Type B pancreatic cell (in vitro differentiated cells): ENCODE measurements around the gene ARHGEF12. TPM values are rescaled to one million over a fixed set of nuclear protein-coding genes. Genes with fewer than 3 reads are reported as not detected.
A peak's percentile ranks its signal among the peaks of the same experiment; 100 is the strongest.

Source experiments
- DNase-seq: peaks from one replicate; pipeline ENCODE4 v3.0.0; 2021; ENCODE audit warnings: mixed read lengths; ENCODE audit not compliant: unreplicated experiment; ENCODE audit errors: extremely low spot score
- H3K27ac Mint-ChIP-seq: 2 replicates; pipeline ENCODE4 v1.8.0; 2021; ENCODE audit warnings: mild to moderate bottlenecking, mixed read lengths
- H3K27me3 Mint-ChIP-seq: 2 replicates; pipeline ENCODE4 v1.8.0; 2021; ENCODE audit warnings: mixed read lengths
- H3K36me3 Mint-ChIP-seq: 2 replicates; pipeline ENCODE4 v1.8.0; 2021; ENCODE audit warnings: mixed read lengths
- H3K4me1 Mint-ChIP-seq: one replicate; pipeline ENCODE4 v1.8.0; 2021; ENCODE audit warnings: mixed read lengths; ENCODE audit not compliant: unreplicated experiment
- H3K4me3 Mint-ChIP-seq: 2 replicates; pipeline ENCODE4 v1.8.0; 2021; ENCODE audit warnings: mild to moderate bottlenecking, mixed read lengths
- H3K9me3 Mint-ChIP-seq: 2 replicates; pipeline ENCODE4 v1.8.0; 2021; ENCODE audit warnings: mixed read lengths
- total RNA-seq: library from RNA; stranded (reverse); gene quantifications from 2 replicates; pipeline ENCODE4 v1.2.1, GENCODE V29; 2021; ENCODE audit warnings: low replicate concordance
- TF ChIP-seq, protein P1 (sequence below): fragments of 200-600 bp; sonication (generic); conservative IDR thresholded peaks from 2 replicates; pipeline ENCODE4 v1.5.0; 2021; ENCODE audit warnings: antibody characterized with exemption, mild to moderate bottlenecking

The ARHGEF12 gene
- total RNA-seq, 1 donor from 2014 or later, result 73.8 TPM

DNA sequence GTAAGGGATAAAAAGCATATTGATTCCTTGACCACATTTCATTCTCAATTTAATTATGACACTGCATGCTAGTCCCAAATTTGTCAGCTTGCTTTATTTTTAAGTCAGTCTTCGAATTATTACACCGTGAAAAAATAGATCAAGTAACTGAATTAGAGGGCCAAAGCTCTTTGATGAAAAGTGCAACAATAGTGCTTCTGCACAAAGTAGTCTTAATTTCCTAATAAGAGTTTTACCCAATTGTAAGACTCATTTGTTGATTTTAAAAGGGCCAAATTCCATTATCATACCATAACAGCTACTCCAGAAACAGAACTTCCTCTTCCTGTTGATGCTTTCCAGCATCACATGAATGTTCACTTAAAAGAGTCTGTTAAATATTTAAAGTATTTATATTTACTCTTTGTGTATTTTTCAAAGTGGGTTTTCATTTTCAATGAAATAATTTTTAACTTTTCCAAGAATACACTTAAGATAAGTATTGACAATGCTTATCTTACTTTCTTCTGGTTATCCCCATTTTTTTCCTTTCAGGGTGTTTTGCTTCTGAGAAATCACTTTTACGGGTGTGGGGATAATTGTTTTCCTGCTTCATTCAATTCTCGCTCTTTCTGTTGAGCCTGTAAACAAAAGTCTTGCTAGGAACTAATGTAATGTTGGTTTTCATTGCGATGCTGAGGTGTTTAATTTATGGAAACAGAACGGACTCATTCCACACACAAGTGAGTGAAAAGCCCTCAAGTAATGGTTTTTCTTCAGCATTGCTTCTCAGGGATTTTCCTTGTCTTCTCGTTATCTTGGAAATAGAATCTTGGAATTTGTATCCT lies 2.1 kb downstream of the ARHGEF12 start:
- peak overlapping the region; percentile 92 for H3K27ac Mint-ChIP-seq
- DNase-seq, result no peak
- peaks cover 31% of the 10 kb centered on the region for H3K4me1 Mint-ChIP-seq
- H3K9me3 Mint-ChIP-seq, result no peaks in the 10 kb centered on the region
- no peaks in the 10 kb centered on the region for H3K36me3 Mint-ChIP-seq
- TF ChIP-seq, protein P1, sequence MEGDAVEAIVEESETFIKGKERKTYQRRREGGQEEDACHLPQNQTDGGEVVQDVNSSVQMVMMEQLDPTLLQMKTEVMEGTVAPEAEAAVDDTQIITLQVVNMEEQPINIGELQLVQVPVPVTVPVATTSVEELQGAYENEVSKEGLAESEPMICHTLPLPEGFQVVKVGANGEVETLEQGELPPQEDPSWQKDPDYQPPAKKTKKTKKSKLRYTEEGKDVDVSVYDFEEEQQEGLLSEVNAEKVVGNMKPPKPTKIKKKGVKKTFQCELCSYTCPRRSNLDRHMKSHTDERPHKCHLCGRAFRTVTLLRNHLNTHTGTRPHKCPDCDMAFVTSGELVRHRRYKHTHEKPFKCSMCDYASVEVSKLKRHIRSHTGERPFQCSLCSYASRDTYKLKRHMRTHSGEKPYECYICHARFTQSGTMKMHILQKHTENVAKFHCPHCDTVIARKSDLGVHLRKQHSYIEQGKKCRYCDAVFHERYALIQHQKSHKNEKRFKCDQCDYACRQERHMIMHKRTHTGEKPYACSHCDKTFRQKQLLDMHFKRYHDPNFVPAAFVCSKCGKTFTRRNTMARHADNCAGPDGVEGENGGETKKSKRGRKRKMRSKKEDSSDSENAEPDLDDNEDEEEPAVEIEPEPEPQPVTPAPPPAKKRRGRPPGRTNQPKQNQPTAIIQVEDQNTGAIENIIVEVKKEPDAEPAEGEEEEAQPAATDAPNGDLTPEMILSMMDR, result no peak
- H3K4me3 Mint-ChIP-seq, result peak overlapping the region; percentile 99
- H3K27me3 Mint-ChIP-seq, result no peaks in the 10 kb centered on the region

DNA sequence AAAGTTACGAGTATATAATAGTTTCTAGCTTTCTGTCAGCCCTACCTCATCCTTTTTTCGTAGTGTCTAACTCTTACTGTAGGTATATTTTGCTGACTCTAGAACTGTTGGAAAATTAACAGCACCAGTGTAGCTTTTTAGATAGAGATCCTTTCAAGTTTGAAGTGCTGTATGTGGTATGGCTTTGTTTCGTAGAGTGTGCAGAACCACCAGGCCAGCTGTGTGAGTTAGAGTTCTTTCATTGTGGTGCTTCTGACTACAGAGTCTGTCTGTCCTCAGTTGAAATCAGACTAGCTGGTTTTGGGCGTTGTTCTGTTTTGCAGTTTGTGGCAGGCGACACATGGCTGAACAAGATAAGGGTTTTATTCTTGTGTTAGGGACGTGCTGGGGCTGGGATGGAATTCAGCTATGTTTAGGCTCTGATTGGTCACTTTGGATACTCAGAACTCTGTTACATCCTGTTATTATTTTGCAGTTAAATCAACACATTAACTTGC lies 3.2 kb downstream of the ARHGEF12 start:
- Mint-ChIP-seq H3K4me3 (peak overlapping the region; percentile 75), H3K9me3 (no peaks in the 10 kb centered on the region), H3K36me3 (no peaks in the 10 kb centered on the region), H3K4me1 (peaks cover 35% of the 10 kb centered on the region), H3K27ac (peak overlapping the region; percentile 78), H3K27me3 (no peaks in the 10 kb centered on the region)
- TF ChIP-seq, protein P1, result no peak
- no peak for DNase-seq

DNA sequence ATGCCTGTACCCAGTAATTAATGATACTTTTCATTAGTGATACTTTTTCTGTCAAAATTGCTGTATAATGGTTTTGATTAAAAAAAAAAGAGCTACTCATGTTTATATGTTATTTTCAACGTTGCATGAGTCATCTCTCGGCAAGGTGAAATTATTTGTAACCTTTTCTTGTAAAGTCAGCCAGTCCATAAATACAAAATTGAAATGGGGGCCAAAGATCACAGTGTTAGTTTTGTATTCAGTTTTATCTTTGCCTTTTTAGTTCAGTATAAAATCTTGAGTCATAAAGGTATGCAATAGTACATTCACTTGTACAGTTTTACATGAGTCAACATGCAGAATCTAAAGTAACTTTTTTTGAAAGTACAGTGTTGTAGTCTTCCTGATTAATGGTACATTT lies 4.3 kb downstream of the ARHGEF12 start:
- H3K4me3 Mint-ChIP-seq, result no peak overlapping the region
- TF ChIP-seq, protein P1, result no peak
- H3K9me3 Mint-ChIP-seq, result no peaks in the 10 kb centered on the region
- DNase-seq, result no peak
- no peaks in the 10 kb centered on the region for H3K36me3 Mint-ChIP-seq
- H3K4me1 Mint-ChIP-seq, result peaks cover 42% of the 10 kb centered on the region
- no peaks in the 10 kb centered on the region for H3K27me3 Mint-ChIP-seq
- no peak overlapping the region for H3K27ac Mint-ChIP-seq

DNA sequence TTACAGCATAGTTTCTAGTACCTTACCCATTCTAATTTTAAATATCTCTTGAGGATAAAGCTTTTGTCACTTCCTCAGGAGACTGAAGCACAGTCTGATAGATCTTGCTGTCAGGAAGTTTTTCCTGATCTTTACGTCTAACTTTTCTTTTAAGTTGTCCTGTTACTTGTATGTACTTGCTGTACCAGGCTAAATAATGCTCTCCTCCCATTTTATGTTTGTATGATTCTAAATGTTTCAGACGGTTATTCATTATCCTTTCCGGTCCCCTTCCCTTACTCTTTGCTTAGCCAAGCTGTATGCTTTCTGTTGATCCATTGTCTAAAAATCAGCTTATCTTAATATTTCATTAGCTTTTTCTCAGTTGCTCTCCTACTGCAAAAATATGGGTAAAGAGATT lies 6.0 kb downstream of the ARHGEF12 start:
- H3K27me3 Mint-ChIP-seq, result no peaks in the 10 kb centered on the region
- H3K4me1 Mint-ChIP-seq, result peaks cover 55% of the 10 kb centered on the region
- TF ChIP-seq, protein P1, result no peak
- no peaks in the 10 kb centered on the region for H3K9me3 Mint-ChIP-seq
- no peak overlapping the region for H3K27ac Mint-ChIP-seq
- no peaks in the 10 kb centered on the region for H3K36me3 Mint-ChIP-seq
- no peak for DNase-seq
- H3K4me3 Mint-ChIP-seq, result peak overlapping the region; percentile 0

DNA sequence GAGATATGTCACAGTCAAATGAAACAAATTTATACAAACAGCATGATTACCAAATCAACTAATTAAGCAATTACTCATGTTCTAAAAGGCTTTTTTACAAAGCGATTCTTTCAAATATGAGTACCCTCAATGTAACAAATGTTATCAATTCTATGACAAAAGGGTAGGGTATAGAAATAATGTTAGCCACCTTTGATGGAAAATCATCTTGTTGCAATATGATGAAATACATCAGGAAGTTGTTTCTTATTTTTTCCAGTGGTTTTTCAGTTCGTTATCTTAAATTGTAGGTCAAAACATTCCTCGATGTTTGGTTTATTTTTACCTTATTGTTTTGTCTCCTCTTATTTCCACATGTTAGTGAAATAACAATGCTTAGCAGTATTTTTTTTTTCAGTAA lies 6.5 kb downstream of the ARHGEF12 start:
- no peak for DNase-seq
- no peak overlapping the region for H3K4me3 Mint-ChIP-seq
- TF ChIP-seq, protein P1, result no peak
- no peaks in the 10 kb centered on the region for H3K27me3 Mint-ChIP-seq
- no peaks in the 10 kb centered on the region for H3K9me3 Mint-ChIP-seq
- no peak overlapping the region for H3K27ac Mint-ChIP-seq
- peaks cover 60% of the 10 kb centered on the region for H3K4me1 Mint-ChIP-seq
- no peaks in the 10 kb centered on the region for H3K36me3 Mint-ChIP-seq
